VCaP (cell line): ENCODE data around the gene FGF14.

Experiments
- H3K27ac ChIP-seq: fragments of 450-650 bp; 2 replicates; pipeline ENCODE4 v1.5.1; 2017
- TF ChIP-seq, protein P1 (sequence below): fragments of 450-650 bp; conservative IDR thresholded peaks from 2 replicates; pipeline ENCODE4 v1.5.1; 2017; ENCODE audit warnings: mild to moderate bottlenecking, moderate library complexity

FGF14 gene

DNA sequence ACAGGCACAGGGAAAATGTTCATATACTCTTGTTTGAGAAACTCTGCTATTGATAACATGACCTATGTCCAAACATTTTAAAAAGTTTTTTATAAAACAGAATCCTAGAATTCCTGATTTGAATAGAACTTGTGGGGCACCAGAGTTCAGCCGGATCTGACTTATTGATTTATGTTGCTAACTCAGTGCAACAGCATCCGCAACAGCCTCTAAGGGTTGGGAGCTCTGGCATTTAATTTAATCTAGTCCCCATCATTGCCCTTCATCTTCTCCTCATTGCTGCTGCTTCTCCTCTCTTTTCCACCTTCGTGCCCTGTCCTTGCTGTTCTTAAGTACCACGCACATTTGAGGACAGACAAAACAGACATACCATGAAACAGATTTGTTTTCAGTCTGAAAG, 214.5 kb downstream of the FGF14 start:
- H3K27ac ChIP-seq = no peak overlapping the region
- TF ChIP-seq, protein P1, sequence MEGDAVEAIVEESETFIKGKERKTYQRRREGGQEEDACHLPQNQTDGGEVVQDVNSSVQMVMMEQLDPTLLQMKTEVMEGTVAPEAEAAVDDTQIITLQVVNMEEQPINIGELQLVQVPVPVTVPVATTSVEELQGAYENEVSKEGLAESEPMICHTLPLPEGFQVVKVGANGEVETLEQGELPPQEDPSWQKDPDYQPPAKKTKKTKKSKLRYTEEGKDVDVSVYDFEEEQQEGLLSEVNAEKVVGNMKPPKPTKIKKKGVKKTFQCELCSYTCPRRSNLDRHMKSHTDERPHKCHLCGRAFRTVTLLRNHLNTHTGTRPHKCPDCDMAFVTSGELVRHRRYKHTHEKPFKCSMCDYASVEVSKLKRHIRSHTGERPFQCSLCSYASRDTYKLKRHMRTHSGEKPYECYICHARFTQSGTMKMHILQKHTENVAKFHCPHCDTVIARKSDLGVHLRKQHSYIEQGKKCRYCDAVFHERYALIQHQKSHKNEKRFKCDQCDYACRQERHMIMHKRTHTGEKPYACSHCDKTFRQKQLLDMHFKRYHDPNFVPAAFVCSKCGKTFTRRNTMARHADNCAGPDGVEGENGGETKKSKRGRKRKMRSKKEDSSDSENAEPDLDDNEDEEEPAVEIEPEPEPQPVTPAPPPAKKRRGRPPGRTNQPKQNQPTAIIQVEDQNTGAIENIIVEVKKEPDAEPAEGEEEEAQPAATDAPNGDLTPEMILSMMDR = no peak

DNA sequence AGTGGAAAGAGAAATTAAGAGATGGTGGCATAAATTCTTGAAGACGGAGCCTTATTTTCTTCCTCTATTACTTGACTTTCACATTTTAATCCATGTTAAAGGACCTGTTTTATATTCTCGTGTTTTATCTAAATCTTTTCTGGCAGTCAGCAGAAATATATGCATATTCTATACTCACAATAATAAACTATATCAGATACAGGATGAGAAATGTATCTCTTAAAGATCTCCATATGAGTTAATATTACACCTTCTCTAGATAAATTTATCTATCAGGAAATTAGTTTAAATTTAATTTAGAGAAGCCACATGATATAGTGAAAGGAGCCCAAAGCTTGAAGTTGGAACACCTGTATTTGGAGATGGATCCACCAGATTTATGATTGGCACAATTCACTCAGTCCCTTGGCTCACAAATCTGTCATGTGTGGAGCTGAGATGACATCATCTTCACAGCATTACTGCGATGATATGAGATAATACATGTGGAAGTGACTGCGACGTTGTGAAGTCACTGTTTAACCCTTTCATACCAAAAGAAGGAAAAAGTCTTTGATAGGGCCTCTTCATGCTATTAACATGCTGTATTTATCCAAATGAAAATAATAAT, 216.4 kb downstream of the FGF14 start:
- no peak overlapping the region for H3K27ac ChIP-seq
- TF ChIP-seq, protein P1 = no peak

DNA sequence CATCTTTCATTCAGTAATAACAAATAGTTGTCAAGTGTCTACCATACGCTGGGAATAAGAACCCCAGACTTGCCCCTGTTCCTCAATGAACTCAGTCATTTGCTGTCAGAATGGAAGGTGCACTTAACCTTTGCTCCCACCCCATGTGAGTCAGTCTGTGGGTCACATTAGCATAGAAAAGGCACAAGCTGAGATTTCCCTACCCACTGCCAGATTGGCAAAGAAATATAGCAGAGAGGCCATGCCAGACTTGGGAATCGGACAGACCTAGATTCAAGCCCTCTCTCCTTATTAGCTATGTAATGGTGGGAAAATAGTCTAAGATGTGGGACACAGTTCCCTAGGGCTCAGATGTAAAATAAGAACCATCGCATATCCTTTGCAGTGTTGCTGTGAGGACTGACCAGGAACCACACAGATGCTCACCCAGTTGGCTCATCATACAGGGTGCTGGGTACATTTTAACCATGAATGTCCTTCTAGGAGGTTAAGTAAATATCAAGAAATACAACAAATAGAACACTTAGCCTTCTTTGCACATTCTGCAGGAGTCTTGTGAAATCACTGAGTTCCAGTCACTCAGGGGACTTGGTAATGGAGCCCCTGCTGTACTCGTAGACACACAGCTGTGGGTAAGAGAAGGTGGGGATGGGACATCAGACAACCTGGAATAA, 218.2 kb downstream of the FGF14 start:
- TF ChIP-seq, protein P1 = no peak
- H3K27ac ChIP-seq = no peak overlapping the region

DNA sequence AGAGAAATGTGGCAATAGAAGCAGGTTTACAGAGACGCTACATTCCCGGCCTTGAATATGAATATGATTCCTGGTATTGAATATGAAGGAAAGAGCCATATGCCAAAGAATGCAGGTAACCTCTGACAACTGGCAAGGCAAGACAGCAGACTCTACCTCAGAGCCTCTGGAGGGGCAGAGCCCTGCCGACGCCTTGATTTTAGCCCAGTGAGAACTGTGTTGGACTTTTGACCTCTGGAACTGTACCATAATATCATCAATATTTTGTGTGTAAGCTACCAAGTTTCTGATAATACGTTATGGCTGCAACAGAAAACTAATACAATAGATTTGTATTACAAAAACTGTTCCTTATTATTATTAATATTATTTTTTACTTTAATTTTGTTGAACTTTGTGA, 219.7 kb downstream of the FGF14 start:
- no peak overlapping the region for H3K27ac ChIP-seq
- TF ChIP-seq, protein P1 = no peak

DNA sequence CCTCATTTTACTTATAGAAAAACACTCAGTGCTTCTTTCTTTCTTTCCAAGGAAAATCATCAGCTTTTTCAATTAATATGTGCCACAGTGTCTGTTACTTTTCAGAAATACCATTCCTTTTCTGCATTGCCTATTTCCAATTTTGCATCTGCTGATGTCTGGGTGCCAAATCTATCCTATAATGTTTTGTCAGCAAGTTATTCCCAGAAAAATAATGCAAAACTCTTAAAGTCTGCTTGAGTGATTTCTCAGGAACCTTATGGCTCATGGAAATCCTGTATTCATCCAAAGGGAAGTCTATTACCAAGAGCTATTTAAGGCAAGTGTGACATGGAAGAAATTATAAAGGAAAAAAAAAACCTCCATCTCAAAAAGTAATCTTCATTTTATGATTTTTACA, 224.4 kb downstream of the FGF14 start:
- no peak overlapping the region for H3K27ac ChIP-seq
- TF ChIP-seq, protein P1 = no peak

DNA sequence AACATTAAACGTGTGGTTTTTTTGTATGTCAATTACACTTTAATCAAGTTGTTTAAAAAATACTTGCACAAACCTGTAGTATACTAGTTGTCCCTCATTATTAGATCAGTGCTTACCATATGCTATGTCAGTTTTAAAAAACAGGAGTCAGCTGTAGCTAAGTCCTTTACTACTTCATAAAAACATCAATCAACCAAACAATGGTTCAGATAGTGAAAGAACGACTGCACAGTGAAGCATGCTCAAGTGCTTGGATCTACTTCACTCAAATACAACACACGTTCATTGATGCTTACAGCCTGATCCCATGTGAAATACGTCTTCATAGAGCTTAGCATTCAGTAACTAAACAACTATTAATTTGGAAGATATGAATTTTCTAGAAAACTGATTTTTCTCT, 225.0 kb downstream of the FGF14 start:
- TF ChIP-seq, protein P1 = no peak
- no peak overlapping the region for H3K27ac ChIP-seq

DNA sequence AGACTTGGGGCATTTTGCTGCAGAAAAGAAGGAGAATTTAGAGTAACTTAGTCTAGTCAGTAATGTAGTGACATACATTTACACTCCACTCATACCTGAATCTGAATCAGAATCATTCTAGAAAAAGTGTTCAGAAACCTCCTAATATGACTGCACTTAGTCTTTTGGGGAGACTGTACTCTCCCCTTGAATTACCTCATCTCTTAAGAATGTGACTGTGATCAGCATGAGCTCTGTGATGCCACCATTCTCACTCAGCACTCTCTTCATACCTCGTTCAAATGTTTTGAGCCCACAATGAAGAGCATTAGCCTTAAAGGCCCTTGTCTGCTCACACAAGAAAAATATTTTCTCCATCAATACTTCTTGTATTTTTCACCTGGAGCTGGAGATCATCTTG, 229.4 kb downstream of the FGF14 start:
- TF ChIP-seq, protein P1 = no peak
- no peak overlapping the region for H3K27ac ChIP-seq
